UCSD-AML1 (cell line): ENCODE measurements around the gene CDH7.

Experiments
- DNase-seq: peaks from one replicate; lab custom pipeline; 2025; ENCODE audit not compliant: unreplicated experiment; lab: John Stamatoyannopoulos, UW

The CDH7 gene

GRCh38 chr18:65901522-65901921 lies 150.7 kb downstream of the CDH7 start:
- no peak for DNase-seq

GRCh38 chr18:65906621-65907034 lies 155.8 kb downstream of the CDH7 start:
- no peak for DNase-seq

- DNase-seq = no peak
Measured at GRCh38 chr18:65907281-65907680, 156.5 kb downstream of the CDH7 start.

- DNase-seq = no peak
Measured at GRCh38 chr18:65919018-65919417, 168.2 kb downstream of the CDH7 start.

- no peak for DNase-seq
Measured at GRCh38 chr18:65919663-65920062, 168.9 kb downstream of the CDH7 start.

- no peak for DNase-seq
Measured at GRCh38 chr18:65922103-65922502, 171.3 kb downstream of the CDH7 start.

GRCh38 chr18:65924904-65925303 lies 174.1 kb downstream of the CDH7 start:
- DNase-seq = no peak

GRCh38 chr18:65934874-65935273 lies 184.1 kb downstream of the CDH7 start:
- no peak for DNase-seq

GRCh38 chr18:65936678-65937077 lies 185.9 kb downstream of the CDH7 start:
- DNase-seq = no peak

GRCh38 chr18:65937180-65937579 lies 186.4 kb downstream of the CDH7 start:
- DNase-seq = no peak

- peak; percentile 4 for DNase-seq
Measured at GRCh38 chr18:65938592-65939372, 188.0 kb downstream of the CDH7 start.
